Measurements from ENCODE around the gene GPR61. TPM values are rescaled to one million over a fixed set of nuclear protein-coding genes. Genes with fewer than 3 reads are reported as not detected.

Gene GPR61
- total and polyA plus RNA-seq, 7 experiments from 2014 or later = 0.05 to 0.58 (median 0.43) TPM; not detected in 1

- Mint-ChIP-seq H3K27me3 (no peaks in the 10 kb centered on the region), H3K36me3 (peaks cover 0 to 15% (median 4%) of the 10 kb centered on the region in 5 donors), H3K9me3 (no peaks in the 10 kb centered on the region), H3K27ac (peak overlapping the region in 1 of 9 donors; percentile 20), H3K4me1 (peaks cover 8 to 15% (median 10%) of the 10 kb centered on the region in 7 donors), H3K4me3 (no peak overlapping the region)
- H3K36me3 ChIP-seq (ENCODE audit: control insufficient read depth in 2 of 3, insufficient read depth in 3 of 3, low read length in 3 of 3) = peaks cover 4 to 19% (median 5%) of the 10 kb centered on the region in 3 experiments
- peaks cover 0 to 3% of the 10 kb centered on the region in 2 donors for H3K4me1 ChIP-seq (ENCODE audit: control insufficient read depth in 2 of 2, insufficient read depth in 2 of 2, low read length in 2 of 2)
- no peaks in the 10 kb centered on the region for H3K9me3 ChIP-seq (ENCODE audit: control insufficient read depth in 2 of 3, low read length in 3 of 3)
- CTCF ChIA-PET = no interaction called here
- no peaks in the 10 kb centered on the region for H3K27me3 ChIP-seq (ENCODE audit: control insufficient read depth in 2 of 2, insufficient read depth in 2 of 2, low read length in 2 of 2)
- peak; percentile 74 for ATAC-seq
- DNase-seq = no peak
- no peak overlapping the region for H3K27ac ChIP-seq (ENCODE audit: low read depth, low read length)
- H3K4me3 ChIP-seq (ENCODE audit: low read length) = no peak overlapping the region
- POLR2A ChIA-PET = no interaction called here
- intact Hi-C loops (cut with micrococcal nuclease) = no loop called here
Measured at GRCh38 chr1:109573785-109574184, 34.1 kb downstream of the GPR61 start.

- H3K36me3 Mint-ChIP-seq = peaks cover 0 to 32% (median 16%) of the 10 kb centered on the region in 5 donors
- H3K27ac ChIP-seq (ENCODE audit: low read depth, low read length) = no peak overlapping the region
- CTCF ChIA-PET = interaction anchor here (1.3 kb wide), 1 partner anchor 61 kb away, joined by 4 read pairs; no protein-coding TSS in a partner anchor
Measured at GRCh38 chr1:109578947-109579443, 39.3 kb downstream of the GPR61 start.

GRCh38 chr1:109579491-109579890 is 39.8 kb downstream of the GPR61 start:
- Histone ChIP-seq H3K4me1 (ENCODE audit: control insufficient read depth in 2 of 2, insufficient read depth in 2 of 2, low read length in 2 of 2) (no peaks in the 10 kb centered on the region), H3K27me3 (ENCODE audit: control insufficient read depth in 2 of 2, insufficient read depth in 2 of 2, low read length in 2 of 2) (no peaks in the 10 kb centered on the region), H3K36me3 (ENCODE audit: control insufficient read depth in 2 of 3, insufficient read depth in 3 of 3, low read length in 3 of 3) (peaks cover 8 to 60% (median 33%) of the 10 kb centered on the region in 3 experiments), H3K27ac (ENCODE audit: low read depth, low read length) (no peak overlapping the region), H3K4me3 (ENCODE audit: low read length) (no peak overlapping the region), H3K9me3 (ENCODE audit: control insufficient read depth in 2 of 3, low read length in 3 of 3) (no peaks in the 10 kb centered on the region)
- no peak for ATAC-seq
- no peak overlapping the region for H3K4me3 Mint-ChIP-seq
- intact Hi-C loops (cut with micrococcal nuclease) = no loop called here
- ChIA-PET POLR2A (no interaction called here), CTCF (interaction anchor here (1.3 kb wide), 1 partner anchor 60 kb away, joined by 4 read pairs; no protein-coding TSS in a partner anchor)
- peaks cover 0 to 6% (median 0%) of the 10 kb centered on the region in 7 donors for H3K4me1 Mint-ChIP-seq
- DNase-seq = no peak
- H3K9me3 Mint-ChIP-seq = no peaks in the 10 kb centered on the region
- no peak overlapping the region for H3K27ac Mint-ChIP-seq
- H3K36me3 Mint-ChIP-seq = peaks cover 1 to 33% (median 19%) of the 10 kb centered on the region in 5 donors
- no peaks in the 10 kb centered on the region for H3K27me3 Mint-ChIP-seq

More at GRCh38 chr1:109578947-109579443, 39.3 kb downstream of the GPR61 start:
- no peaks in the 10 kb centered on the region for H3K27me3 Mint-ChIP-seq
- H3K4me3 Mint-ChIP-seq = no peak overlapping the region
- intact Hi-C loops (cut with micrococcal nuclease) = no loop called here
- ATAC-seq (no peak), DNase-seq (no peak)
- H3K4me1 Mint-ChIP-seq = peaks cover 0 to 4% (median 0%) of the 10 kb centered on the region in 7 donors
- H3K9me3 Mint-ChIP-seq = no peaks in the 10 kb centered on the region
- Histone ChIP-seq H3K4me3 (ENCODE audit: low read length) (no peak overlapping the region), H3K4me1 (ENCODE audit: control insufficient read depth in 2 of 2, insufficient read depth in 2 of 2, low read length in 2 of 2) (no peaks in the 10 kb centered on the region), H3K36me3 (ENCODE audit: control insufficient read depth in 2 of 3, insufficient read depth in 3 of 3, low read length in 3 of 3) (peaks cover 8 to 55% (median 28%) of the 10 kb centered on the region in 3 experiments), H3K9me3 (ENCODE audit: control insufficient read depth in 2 of 3, low read length in 3 of 3) (no peaks in the 10 kb centered on the region), H3K27me3 (ENCODE audit: control insufficient read depth in 2 of 2, insufficient read depth in 2 of 2, low read length in 2 of 2) (no peaks in the 10 kb centered on the region)
- POLR2A ChIA-PET = no interaction called here
- H3K27ac Mint-ChIP-seq = peak overlapping the region in 4 of 9 donors; percentile 4 to 75 (median 46)

- no peak overlapping the region for H3K27ac ChIP-seq (ENCODE audit: low read depth, low read length)
- peaks cover 0 to 8% (median 0%) of the 10 kb centered on the region in 7 donors for H3K4me1 Mint-ChIP-seq
- ChIA-PET POLR2A (no interaction called here), CTCF (no interaction called here)
- DNase-seq (no peak), ATAC-seq (no peak)
- H3K9me3 Mint-ChIP-seq = no peaks in the 10 kb centered on the region
- no peak overlapping the region for H3K27ac Mint-ChIP-seq
- intact Hi-C loops (cut with micrococcal nuclease) = no loop called here
- no peaks in the 10 kb centered on the region for H3K9me3 ChIP-seq (ENCODE audit: control insufficient read depth in 2 of 3, low read length in 3 of 3)
- H3K4me3 ChIP-seq (ENCODE audit: low read length) = no peak overlapping the region
- peaks cover 4 to 73% (median 54%) of the 10 kb centered on the region in 3 experiments for H3K36me3 ChIP-seq (ENCODE audit: control insufficient read depth in 2 of 3, insufficient read depth in 3 of 3, low read length in 3 of 3)
- no peaks in the 10 kb centered on the region for H3K27me3 ChIP-seq (ENCODE audit: control insufficient read depth in 2 of 2, insufficient read depth in 2 of 2, low read length in 2 of 2)
- H3K4me1 ChIP-seq (ENCODE audit: control insufficient read depth in 2 of 2, insufficient read depth in 2 of 2, low read length in 2 of 2) = no peaks in the 10 kb centered on the region
- no peaks in the 10 kb centered on the region for H3K27me3 Mint-ChIP-seq
- peaks cover 10 to 38% (median 36%) of the 10 kb centered on the region in 5 donors for H3K36me3 Mint-ChIP-seq
- no peak overlapping the region for H3K4me3 Mint-ChIP-seq
Measured at GRCh38 chr1:109582021-109582420, 42.3 kb downstream of the GPR61 start.

GRCh38 chr1:109584766-109585165 is 45.1 kb downstream of the GPR61 start:
- H3K27me3 ChIP-seq (ENCODE audit: control insufficient read depth in 2 of 2, insufficient read depth in 2 of 2, low read length in 2 of 2) = no peaks in the 10 kb centered on the region
- ATAC-seq (no peak), DNase-seq (no peak)
- intact Hi-C loops (cut with micrococcal nuclease) = no loop called here
- H3K36me3 Mint-ChIP-seq = peaks cover 22 to 53% (median 39%) of the 10 kb centered on the region in 5 donors
- no peak overlapping the region for H3K4me3 ChIP-seq (ENCODE audit: low read length)
- peaks cover 0 to 12% (median 2%) of the 10 kb centered on the region in 7 donors for H3K4me1 Mint-ChIP-seq
- peak overlapping the region in 2 of 9 donors; percentile 7 to 55 for H3K27ac Mint-ChIP-seq
- H3K4me3 Mint-ChIP-seq = no peak overlapping the region
- POLR2A ChIA-PET = no interaction called here
- H3K36me3 ChIP-seq (ENCODE audit: control insufficient read depth in 2 of 3, insufficient read depth in 3 of 3, low read length in 3 of 3) = peaks cover 0 to 72% (median 56%) of the 10 kb centered on the region in 3 experiments
- no peaks in the 10 kb centered on the region for H3K27me3 Mint-ChIP-seq
- CTCF ChIA-PET = no interaction called here
- no peaks in the 10 kb centered on the region for H3K9me3 ChIP-seq (ENCODE audit: control insufficient read depth in 2 of 3, low read length in 3 of 3)
- no peak overlapping the region for H3K27ac ChIP-seq (ENCODE audit: low read depth, low read length)
- no peaks in the 10 kb centered on the region for H3K4me1 ChIP-seq (ENCODE audit: control insufficient read depth in 2 of 2, insufficient read depth in 2 of 2, low read length in 2 of 2)
- no peaks in the 10 kb centered on the region for H3K9me3 Mint-ChIP-seq

- Histone ChIP-seq H3K4me1 (ENCODE audit: control insufficient read depth in 2 of 2, insufficient read depth in 2 of 2, low read length in 2 of 2) (no peaks in the 10 kb centered on the region), H3K27me3 (ENCODE audit: control insufficient read depth in 2 of 2, insufficient read depth in 2 of 2, low read length in 2 of 2) (no peaks in the 10 kb centered on the region), H3K36me3 (ENCODE audit: control insufficient read depth in 2 of 3, insufficient read depth in 3 of 3, low read length in 3 of 3) (peaks cover 0 to 68% (median 53%) of the 10 kb centered on the region in 3 experiments), H3K27ac (ENCODE audit: low read depth, low read length) (no peak overlapping the region), H3K9me3 (ENCODE audit: control insufficient read depth in 2 of 3, low read length in 3 of 3) (no peaks in the 10 kb centered on the region), H3K4me3 (ENCODE audit: low read length) (no peak overlapping the region)
- H3K9me3 Mint-ChIP-seq = no peaks in the 10 kb centered on the region
- H3K27me3 Mint-ChIP-seq = no peaks in the 10 kb centered on the region
- ATAC-seq (no peak), DNase-seq (no peak)
- peaks cover 22 to 50% (median 39%) of the 10 kb centered on the region in 5 donors for H3K36me3 Mint-ChIP-seq
- peaks cover 0 to 12% (median 2%) of the 10 kb centered on the region in 7 donors for H3K4me1 Mint-ChIP-seq
- H3K4me3 Mint-ChIP-seq = no peak overlapping the region
- H3K27ac Mint-ChIP-seq = no peak overlapping the region
- ChIA-PET POLR2A (no interaction called here), CTCF (no interaction called here)
- intact Hi-C loops (cut with micrococcal nuclease) = no loop called here
Measured at GRCh38 chr1:109586055-109586454, 46.4 kb downstream of the GPR61 start.

GRCh38 chr1:109589177-109589576 is 49.5 kb downstream of the GPR61 start:
- Histone ChIP-seq H3K4me1 (ENCODE audit: control insufficient read depth in 2 of 2, insufficient read depth in 2 of 2, low read length in 2 of 2) (no peaks in the 10 kb centered on the region), H3K9me3 (ENCODE audit: control insufficient read depth in 2 of 3, low read length in 3 of 3) (no peaks in the 10 kb centered on the region), H3K27me3 (ENCODE audit: control insufficient read depth in 2 of 2, insufficient read depth in 2 of 2, low read length in 2 of 2) (no peaks in the 10 kb centered on the region), H3K36me3 (ENCODE audit: control insufficient read depth in 2 of 3, insufficient read depth in 3 of 3, low read length in 3 of 3) (peaks cover 0 to 75% (median 53%) of the 10 kb centered on the region in 3 experiments), H3K27ac (ENCODE audit: low read depth, low read length) (no peak overlapping the region), H3K4me3 (ENCODE audit: low read length) (no peak overlapping the region)
- no peaks in the 10 kb centered on the region for H3K27me3 Mint-ChIP-seq
- intact Hi-C loops (cut with micrococcal nuclease) = no loop called here
- no peaks in the 10 kb centered on the region for H3K9me3 Mint-ChIP-seq
- ChIA-PET POLR2A (no interaction called here), CTCF (no interaction called here)
- H3K4me3 Mint-ChIP-seq = no peak overlapping the region
- H3K36me3 Mint-ChIP-seq = peaks cover 22 to 62% (median 41%) of the 10 kb centered on the region in 5 donors
- H3K4me1 Mint-ChIP-seq = peaks cover 0 to 12% (median 2%) of the 10 kb centered on the region in 7 donors
- no peak for DNase-seq
- no peak for ATAC-seq
- H3K27ac Mint-ChIP-seq = peak overlapping the region in 4 of 9 donors; percentile 5 to 69 (median 16)
